Esophagus muscularis mucosa (tissue), 4 donors: Measurements from ENCODE around the gene PCIF1.

Experiments used
- EP300 ChIP-seq: sonication (generic); formaldehyde crosslinking; IDR thresholded peaks from one replicate; pipeline ENCODE4 v1.6.1; 2017; ENCODE audit warnings: antibody characterized with exemption
- POLR2A ChIP-seq: fragments of 450-650 bp; IDR thresholded peaks from one replicate; pipeline ENCODE4 v1.6.1; 2017; ENCODE audit warnings: antibody characterized with exemption, moderate library complexity, mild to moderate bottlenecking, low read depth
- TF ChIP-seq, protein P1 (sequence below), 3 experiments: fragments of 200-600 bp in 2 of 3; fragments of 450-650 bp in 1 of 3; sonication (generic) in 2 of 3; IDR thresholded peaks; one replicate each; pipeline ENCODE4 v1.5.1; 2017 to 2019; ENCODE audit warnings: antibody characterized with exemption in 3 of 3, mild to moderate bottlenecking in 2 of 3, moderate library complexity in 1 of 3

DNA sequence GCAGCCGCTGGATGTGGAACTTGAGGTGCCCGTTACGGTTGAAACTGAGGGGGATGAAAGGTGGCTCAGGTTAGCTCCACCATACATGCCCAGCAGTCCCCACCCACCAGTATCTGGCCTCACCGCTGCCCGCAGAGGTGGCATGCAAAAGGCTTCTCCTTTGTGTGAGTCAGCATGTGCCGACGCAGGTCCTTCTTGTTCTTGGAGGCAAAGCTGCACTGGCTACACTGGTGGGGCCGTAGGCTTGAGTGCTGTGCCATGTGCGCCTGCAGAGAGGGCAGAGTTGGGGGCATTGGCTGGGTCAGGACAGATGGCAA, 15.8 kb downstream of the PCIF1 start:
- TF ChIP-seq, protein P1, sequence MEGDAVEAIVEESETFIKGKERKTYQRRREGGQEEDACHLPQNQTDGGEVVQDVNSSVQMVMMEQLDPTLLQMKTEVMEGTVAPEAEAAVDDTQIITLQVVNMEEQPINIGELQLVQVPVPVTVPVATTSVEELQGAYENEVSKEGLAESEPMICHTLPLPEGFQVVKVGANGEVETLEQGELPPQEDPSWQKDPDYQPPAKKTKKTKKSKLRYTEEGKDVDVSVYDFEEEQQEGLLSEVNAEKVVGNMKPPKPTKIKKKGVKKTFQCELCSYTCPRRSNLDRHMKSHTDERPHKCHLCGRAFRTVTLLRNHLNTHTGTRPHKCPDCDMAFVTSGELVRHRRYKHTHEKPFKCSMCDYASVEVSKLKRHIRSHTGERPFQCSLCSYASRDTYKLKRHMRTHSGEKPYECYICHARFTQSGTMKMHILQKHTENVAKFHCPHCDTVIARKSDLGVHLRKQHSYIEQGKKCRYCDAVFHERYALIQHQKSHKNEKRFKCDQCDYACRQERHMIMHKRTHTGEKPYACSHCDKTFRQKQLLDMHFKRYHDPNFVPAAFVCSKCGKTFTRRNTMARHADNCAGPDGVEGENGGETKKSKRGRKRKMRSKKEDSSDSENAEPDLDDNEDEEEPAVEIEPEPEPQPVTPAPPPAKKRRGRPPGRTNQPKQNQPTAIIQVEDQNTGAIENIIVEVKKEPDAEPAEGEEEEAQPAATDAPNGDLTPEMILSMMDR (IDR thresholded peaks at IDR 0.05): no peak
- TF ChIP-seq POLR2A: no peak
- no peak for TF ChIP-seq EP300
